GM23338 (cell line): ENCODE results near the gene ENPP7. TPM values are rescaled to one million over a fixed set of nuclear protein-coding genes. Genes with fewer than 3 reads are reported as not detected.

Source experiments
- ATAC-seq: fragments of 200-7000 bp; cut with Tn5 transposase; 3 replicates; pipeline ENCODE4 v1.9.1; 2020
- DNase-seq: peaks from one replicate; pipeline ENCODE4 v3.0.0-alpha.2; 2015; ENCODE audit warnings: low spot score
- H2AFZ ChIP-seq: fragments of 200-600 bp; sonication (generic); 2 replicates; pipeline ENCODE4 v1.8.0; 2016; ENCODE audit warnings: antibody characterized with exemption, mild to moderate bottlenecking, moderate library complexity
- H3F3A ChIP-seq: fragments of 200-600 bp; sonication (generic); replicated peaks from 2 replicates; pipeline ENCODE4 v1.8.0; 2017; ENCODE audit warnings: antibody characterized with exemption, mixed run types, low read depth
- H3K27ac ChIP-seq: fragments of 200-600 bp; sonication (generic); 2 replicates; pipeline ENCODE4 v1.6.1; 2016; ENCODE audit warnings: low read depth
- H3K27me3 ChIP-seq: fragments of 200-600 bp; sonication (generic); 2 replicates; pipeline ENCODE4 v1.8.0; 2016; ENCODE audit warnings: mild to moderate bottlenecking, mixed run types, moderate library complexity; ENCODE audit not compliant: insufficient read depth
- H3K36me3 ChIP-seq: fragments of 200-600 bp; sonication (generic); 2 replicates; pipeline ENCODE4 v1.8.0; 2016; ENCODE audit warnings: mild to moderate bottlenecking; ENCODE audit not compliant: insufficient read depth
- H3K4me1 ChIP-seq: fragments of 200-600 bp; sonication (generic); 2 replicates; pipeline ENCODE4 v1.8.0; 2016; ENCODE audit warnings: mild to moderate bottlenecking, moderate library complexity; ENCODE audit not compliant: insufficient read depth
- H3K4me2 ChIP-seq: fragments of 200-600 bp; sonication (generic); 2 replicates; pipeline ENCODE4 v1.7.1; 2017; ENCODE audit warnings: mixed run types
- H3K4me3 ChIP-seq: fragments of 200-600 bp; sonication (generic); 2 replicates; pipeline ENCODE4 v1.6.1; 2016; ENCODE audit warnings: mixed run types
- H3K79me2 ChIP-seq: fragments of 200-600 bp; sonication (generic); replicated peaks from 2 replicates; pipeline ENCODE4 v1.8.0; 2017; ENCODE audit warnings: mild to moderate bottlenecking; ENCODE audit not compliant: insufficient read depth
- H3K9me2 ChIP-seq: fragments of 200-600 bp; sonication (generic); 2 replicates; pipeline ENCODE4 v1.8.0; 2017; ENCODE audit not compliant: insufficient read depth
- H4K20me1 ChIP-seq: fragments of 200-600 bp; sonication (generic); replicated peaks from 2 replicates; pipeline ENCODE4 v1.8.0; 2017; ENCODE audit warnings: mild to moderate bottlenecking; ENCODE audit not compliant: insufficient read depth
- H3K27ac Mint-ChIP-seq: 2 replicates; pipeline ENCODE4 v1.8.0; 2020; ENCODE audit warnings: inconsistent platforms, mild to moderate bottlenecking, moderate library complexity, mixed read lengths
- H3K27me3 Mint-ChIP-seq: 3 replicates; pipeline ENCODE4 v1.8.0; 2022; ENCODE audit warnings: low read depth, mild to moderate bottlenecking, moderate library complexity, mixed read lengths, inconsistent platforms; ENCODE audit not compliant: insufficient read depth, poor library complexity
- H3K36me3 Mint-ChIP-seq: 3 replicates; pipeline ENCODE4 v1.8.0; 2021; ENCODE audit warnings: low read depth, mild to moderate bottlenecking, inconsistent platforms, moderate library complexity, mixed read lengths
- H3K4me1 Mint-ChIP-seq: 3 replicates; pipeline ENCODE4 v1.8.0; 2020; ENCODE audit warnings: mild to moderate bottlenecking, inconsistent platforms, mixed read lengths
- H3K4me3 Mint-ChIP-seq: 3 replicates; pipeline ENCODE4 v1.8.0; 2021; ENCODE audit warnings: moderate library complexity, mild to moderate bottlenecking, inconsistent platforms, mixed read lengths
- H3K9me3 Mint-ChIP-seq: 3 replicates; pipeline ENCODE4 v1.8.0; 2020; ENCODE audit warnings: moderate library complexity, mild to moderate bottlenecking, inconsistent platforms, mixed read lengths
- CREB1 ChIP-seq: fragments of 250-450 bp; sonication (Bioruptor Pico); IDR thresholded peaks from 2 replicates; pipeline ENCODE4 v1.5.0; 2020; ENCODE audit warnings: low read depth, mild to moderate bottlenecking, moderate library complexity
- CTCF ChIP-seq, 2 experiments: fragments of 200-600 bp in 1 of 2; sonication (generic) in 1 of 2; conservative IDR thresholded peaks; 2 replicates each; pipeline versions ENCODE4 v1.5.1 to v1.6.1; 2016 to 2017; ENCODE audit warnings: antibody characterized with exemption in 2 of 2, low read depth in 2 of 2, mild to moderate bottlenecking in 2 of 2, moderate library complexity in 1 of 2
- ETS1 ChIP-seq: IDR thresholded peaks from 2 replicates; pipeline ENCODE4 v1.6.1; 2016; ENCODE audit warnings: antibody characterized with exemption
- EZH2 ChIP-seq: fragments of 200-600 bp; sonication (generic); IDR thresholded peaks from one replicate; pipeline ENCODE4 v1.8.0; 2017; ENCODE audit warnings: antibody characterized with exemption, mild to moderate bottlenecking, low read depth; ENCODE audit not compliant: unreplicated experiment
- EZH2phosphoT487 ChIP-seq: fragments of 200-600 bp; sonication (generic); IDR thresholded peaks from one replicate; pipeline ENCODE4 v1.8.1; 2018; ENCODE audit warnings: antibody characterized with exemption; ENCODE audit not compliant: unreplicated experiment
- JUNB ChIP-seq: IDR thresholded peaks from one replicate; pipeline ENCODE4 v1.6.1; 2016; ENCODE audit warnings: antibody characterized with exemption; ENCODE audit not compliant: unreplicated experiment
- NANOG ChIP-seq: IDR thresholded peaks from 2 replicates; pipeline ENCODE4 v1.6.1; 2016; ENCODE audit warnings: antibody characterized with exemption, borderline replicate concordance
- POLR2AphosphoS5 ChIP-seq: IDR thresholded peaks from 2 replicates; pipeline ENCODE4 v1.6.1; 2016; ENCODE audit warnings: antibody characterized with exemption, low read depth
- REST ChIP-seq: IDR thresholded peaks from one replicate; pipeline ENCODE4 v1.6.1; 2018; ENCODE audit warnings: antibody characterized with exemption; ENCODE audit not compliant: unreplicated experiment
- STAT1 ChIP-seq: IDR thresholded peaks from one replicate; pipeline ENCODE4 v1.6.1; 2016; ENCODE audit warnings: antibody characterized with exemption; ENCODE audit not compliant: unreplicated experiment
- ZNF114 ChIP-seq: fragments of 250-450 bp; sonication (Bioruptor Pico); IDR thresholded peaks from 2 replicates; pipeline ENCODE4 v1.5.0; 2020; ENCODE audit warnings: mild to moderate bottlenecking, moderate library complexity
- ZNF331 ChIP-seq: fragments of 250-450 bp; sonication (Bioruptor Pico); IDR thresholded peaks from 2 replicates; pipeline ENCODE4 v1.5.0; 2020; ENCODE audit warnings: low read depth, mild to moderate bottlenecking, moderate library complexity
- ZNF462 ChIP-seq: fragments of 250-450 bp; sonication (Bioruptor Pico); IDR thresholded peaks from 2 replicates; pipeline ENCODE4 v1.5.0; 2020; ENCODE audit warnings: mild to moderate bottlenecking, moderate library complexity
- polyA plus RNA-seq: library from polyadenylated mRNA; unstranded; fragments of >200 nt; fragmentation: Nextera tagmentation; extraction: Ambion mirVana; gene quantifications from 2 replicates; pipeline ENCODE4 v1.2.1, GENCODE V29; 2016
- total RNA-seq: library from RNA; depleted of rRNA; stranded (reverse); fragments of >200 nt; shearing (Covaris generic); gene quantifications from 2 replicates; pipeline ENCODE4 v1.2.3, GENCODE V29; 2014

Gene ENPP7
- total and polyA plus RNA-seq, 2 experiments from 2014 or later: not detected

- Histone ChIP-seq H3K4me3 (no peak overlapping the region), H3K9me2 (no peaks in the 10 kb centered on the region), H4K20me1 (no peaks in the 10 kb centered on the region), H3K27me3 (no peaks in the 10 kb centered on the region), H3K4me2 (no peak overlapping the region), H3K4me1 (no peaks in the 10 kb centered on the region), H3K36me3 (no peaks in the 10 kb centered on the region), H3K27ac (no peak overlapping the region), H3K79me2 (no peaks in the 10 kb centered on the region), H3F3A (no peaks in the 10 kb centered on the region), H2AFZ (no peak overlapping the region)
- ATAC-seq (no peak), DNase-seq (no peak)
- no peak overlapping the region for H3K4me3 Mint-ChIP-seq
- H3K27ac Mint-ChIP-seq: no peak overlapping the region
- H3K36me3 Mint-ChIP-seq: no peaks in the 10 kb centered on the region
- no peaks in the 10 kb centered on the region for H3K9me3 Mint-ChIP-seq
- H3K27me3 Mint-ChIP-seq: peaks cover 16% of the 10 kb centered on the region
- H3K4me1 Mint-ChIP-seq: no peaks in the 10 kb centered on the region
- no peak for TF ChIP-seq STAT1
- no peak for TF ChIP-seq JUNB
- no peak for TF ChIP-seq ZNF114 (CRISPR knock-in tag)
- no peak for TF ChIP-seq POLR2AphosphoS5
- no peak for TF ChIP-seq NANOG
- TF ChIP-seq ZNF462 (CRISPR knock-in tag): no peak
- TF ChIP-seq EZH2: no peak
- no peak for TF ChIP-seq CTCF (conservative IDR thresholded peaks at IDR 0.05; ENCODE audit: low read depth in 2 of 2)
- no peak for TF ChIP-seq EZH2phosphoT487
- no peak for TF ChIP-seq ZNF331 (CRISPR knock-in tag)
- TF ChIP-seq ETS1: no peak
- no peak for TF ChIP-seq CREB1 (CRISPR knock-in tag)
- TF ChIP-seq REST: no peak
These were observed 2.9 kb downstream of the ENPP7 start for GRCh38 chr17:79733692-79734070.
